ENCODE measurements around the gene RUNX2. TPM values are rescaled to one million over a fixed set of nuclear protein-coding genes. Genes with fewer than 3 reads are reported as not detected.
"Not testable (repeated sequence)": the region's sequence is repeated elsewhere in the genome, so short reads cannot be mapped to it uniquely, and the experiment has no call there.

Gene RUNX2
- total RNA-seq, 1 donor: 10.4 TPM

- Histone ChIP-seq H3K27me3 (ENCODE audit: insufficient read depth, low read length) (no peaks in the 10 kb centered on the region), H3K4me3 (ENCODE audit: low read length) (no peak overlapping the region), H3K9me3 (ENCODE audit: low read depth, low read length) (no peaks in the 10 kb centered on the region), H3K4me1 (ENCODE audit: insufficient read depth, low read length) (peaks cover 7% of the 10 kb centered on the region)
Observed at GRCh38 chr6:45464685-45465084, 136.6 kb downstream of the RUNX2 start.

- Histone ChIP-seq H3K4me3 (ENCODE audit: low read length) (no peak overlapping the region), H3K9me3 (ENCODE audit: low read depth, low read length) (no peaks in the 10 kb centered on the region), H3K27me3 (ENCODE audit: insufficient read depth, low read length) (no peaks in the 10 kb centered on the region), H3K4me1 (ENCODE audit: insufficient read depth, low read length) (no peaks in the 10 kb centered on the region)
Observed at GRCh38 chr6:45466686-45467085, 138.6 kb downstream of the RUNX2 start.

GRCh38 chr6:45467417-45467816 lies 139.3 kb downstream of the RUNX2 start:
- H3K27me3 ChIP-seq (ENCODE audit: insufficient read depth, low read length); H3K4me1 ChIP-seq (ENCODE audit: insufficient read depth, low read length); H3K9me3 ChIP-seq (ENCODE audit: low read depth, low read length); H3K4me3 ChIP-seq (ENCODE audit: low read length): not testable (repeated sequence)

GRCh38 chr6:45467853-45468252 lies 139.7 kb downstream of the RUNX2 start:
- Histone ChIP-seq H3K4me1 (ENCODE audit: insufficient read depth, low read length) (no peaks in the 10 kb centered on the region), H3K9me3 (ENCODE audit: low read depth, low read length) (no peaks in the 10 kb centered on the region), H3K4me3 (ENCODE audit: low read length) (no peak overlapping the region), H3K27me3 (ENCODE audit: insufficient read depth, low read length) (no peaks in the 10 kb centered on the region)

- H3K4me3 ChIP-seq (ENCODE audit: low read length): no peak overlapping the region
Observed at GRCh38 chr6:45469663-45470062, 141.5 kb downstream of the RUNX2 start.

GRCh38 chr6:45470131-45470738 lies 142.1 kb downstream of the RUNX2 start:
- no peaks in the 10 kb centered on the region for H3K27me3 ChIP-seq (ENCODE audit: insufficient read depth, low read length)
- no peaks in the 10 kb centered on the region for H3K9me3 ChIP-seq (ENCODE audit: low read depth, low read length)
- H3K4me3 ChIP-seq (ENCODE audit: low read length): no peak overlapping the region
- no peaks in the 10 kb centered on the region for H3K4me1 ChIP-seq (ENCODE audit: insufficient read depth, low read length)

More at GRCh38 chr6:45469663-45470062, 141.5 kb downstream of the RUNX2 start:
- H3K27me3 ChIP-seq (ENCODE audit: insufficient read depth, low read length): no peaks in the 10 kb centered on the region
- H3K4me1 ChIP-seq (ENCODE audit: insufficient read depth, low read length): no peaks in the 10 kb centered on the region
- no peaks in the 10 kb centered on the region for H3K9me3 ChIP-seq (ENCODE audit: low read depth, low read length)

GRCh38 chr6:45472382-45472781 lies 144.3 kb downstream of the RUNX2 start:
- no peaks in the 10 kb centered on the region for H3K27me3 ChIP-seq (ENCODE audit: insufficient read depth, low read length)
- H3K4me3 ChIP-seq (ENCODE audit: low read length): no peak overlapping the region
- no peaks in the 10 kb centered on the region for H3K9me3 ChIP-seq (ENCODE audit: low read depth, low read length)
- H3K4me1 ChIP-seq (ENCODE audit: insufficient read depth, low read length): peaks cover 6% of the 10 kb centered on the region

GRCh38 chr6:45473121-45473993 lies 145.2 kb downstream of the RUNX2 start:
- Histone ChIP-seq H3K9me3 (ENCODE audit: low read depth, low read length) (no peaks in the 10 kb centered on the region), H3K4me1 (ENCODE audit: insufficient read depth, low read length) (peaks cover 16% of the 10 kb centered on the region), H3K4me3 (ENCODE audit: low read length) (no peak overlapping the region), H3K27me3 (ENCODE audit: insufficient read depth, low read length) (no peaks in the 10 kb centered on the region)

- Histone ChIP-seq H3K4me1 (ENCODE audit: insufficient read depth, low read length) (peaks cover 22% of the 10 kb centered on the region), H3K9me3 (ENCODE audit: low read depth, low read length) (no peaks in the 10 kb centered on the region), H3K27me3 (ENCODE audit: insufficient read depth, low read length) (no peaks in the 10 kb centered on the region), H3K4me3 (ENCODE audit: low read length) (no peak overlapping the region)
Observed at GRCh38 chr6:45474376-45474775, 146.2 kb downstream of the RUNX2 start.

- Histone ChIP-seq H3K4me1 (ENCODE audit: insufficient read depth, low read length) (peaks cover 32% of the 10 kb centered on the region), H3K9me3 (ENCODE audit: low read depth, low read length) (no peaks in the 10 kb centered on the region), H3K4me3 (ENCODE audit: low read length) (no peak overlapping the region), H3K27me3 (ENCODE audit: insufficient read depth, low read length) (no peaks in the 10 kb centered on the region)
Observed at GRCh38 chr6:45476341-45476740, 148.2 kb downstream of the RUNX2 start.

GRCh38 chr6:45477278-45477677 lies 149.1 kb downstream of the RUNX2 start:
- H3K9me3 ChIP-seq (ENCODE audit: low read depth, low read length): no peaks in the 10 kb centered on the region
- no peak overlapping the region for H3K4me3 ChIP-seq (ENCODE audit: low read length)
- no peaks in the 10 kb centered on the region for H3K27me3 ChIP-seq (ENCODE audit: insufficient read depth, low read length)
- peaks cover 32% of the 10 kb centered on the region for H3K4me1 ChIP-seq (ENCODE audit: insufficient read depth, low read length)

GRCh38 chr6:45477790-45478189 lies 149.7 kb downstream of the RUNX2 start:
- Histone ChIP-seq H3K4me3 (ENCODE audit: low read length) (no peak overlapping the region), H3K9me3 (ENCODE audit: low read depth, low read length) (no peaks in the 10 kb centered on the region), H3K27me3 (ENCODE audit: insufficient read depth, low read length) (no peaks in the 10 kb centered on the region), H3K4me1 (ENCODE audit: insufficient read depth, low read length) (peaks cover 32% of the 10 kb centered on the region)

GRCh38 chr6:45478240-45478639 lies 150.1 kb downstream of the RUNX2 start:
- Histone ChIP-seq H3K27me3 (ENCODE audit: insufficient read depth, low read length) (no peaks in the 10 kb centered on the region), H3K4me1 (ENCODE audit: insufficient read depth, low read length) (peaks cover 32% of the 10 kb centered on the region), H3K9me3 (ENCODE audit: low read depth, low read length) (no peaks in the 10 kb centered on the region), H3K4me3 (ENCODE audit: low read length) (no peak overlapping the region)

- no peaks in the 10 kb centered on the region for H3K9me3 ChIP-seq (ENCODE audit: low read depth, low read length)
- H3K27me3 ChIP-seq (ENCODE audit: insufficient read depth, low read length): no peaks in the 10 kb centered on the region
- no peak overlapping the region for H3K4me3 ChIP-seq (ENCODE audit: low read length)
- H3K4me1 ChIP-seq (ENCODE audit: insufficient read depth, low read length): peaks cover 32% of the 10 kb centered on the region
Observed at GRCh38 chr6:45479834-45480751, 152.0 kb downstream of the RUNX2 start.
